K562 (cell line): ENCODE data around the gene LYZL6. TPM values are rescaled to one million over a fixed set of nuclear protein-coding genes. Genes with fewer than 3 reads are reported as not detected.
A peak's percentile ranks its signal among the peaks of the same experiment; 100 is the strongest.

Experiments used
- ATAC-seq: fragments of 200-7000 bp; cut with Tn5 transposase; 3 replicates; pipeline ENCODE4 v1.9.1; 2020; ENCODE audit warnings: moderate library complexity
- BruUV-seq: library from RNA; stranded (reverse); fragments of 400-500 nt; replicated peaks from 2 replicates; lab custom pipeline; 2021; lab: Mats Ljungman, UMichigan
- CTCF ChIA-PET: fragments of 300-600 bp; formaldehyde crosslinking; extraction: SDS; loops from one replicate; lab custom pipeline; 2021; ENCODE audit warnings: low intra/inter-chr PET ratio; lab: Yijun Ruan, JAX
- POLR2A ChIA-PET: fragments of 300-600, 350-650 bp; sonication (Branson Sonifier 250); formaldehyde crosslinking; extraction: SDS; loops from one replicate; lab custom pipeline; 2021; ENCODE audit warnings: antibody characterized with exemption, inconsistent platforms; lab: Yijun Ruan, JAX
- DNase-seq, 4 experiments: peaks; one replicate each; pipeline versions ENCODE4 v3.0.0 to v3.0.0-alpha.2; 2011 to 2018; ENCODE audit warnings: low spot score in 3 of 4, mixed read lengths in 3 of 4; ENCODE audit errors: extremely low read depth in 1 of 4
- FAIRE-seq: peaks from 2 replicates; lab custom pipeline; 2011; peaks lifted over from hg19 to GRCh38; lab: Jason Lieb, UNC
- H2AFZ ChIP-seq: 2 replicates; pipeline ENCODE4 v1.6.0; 2011; ENCODE audit warnings: low read depth, low read length, control low read depth, inconsistent platforms
- H3K27ac ChIP-seq: fragments of 200-600 bp; 3 replicates; pipeline ENCODE4 v1.8.0; 2011; ENCODE audit warnings: low read depth, mild to moderate bottlenecking, control low read depth, inconsistent platforms, low read length, moderate library complexity, mixed read lengths; ENCODE audit errors: extremely low read depth
- H3K27me3 ChIP-seq, 2 experiments: fragments of 300-600 bp in 1 of 2; 2 replicates in 1 of 2; 3 replicates in 1 of 2; pipeline versions ENCODE4 v1.6.0 to v1.8.0; 2011; ENCODE audit warnings: inconsistent platforms in 2 of 2, low read length in 2 of 2, mild to moderate bottlenecking in 1 of 2, mixed read lengths in 1 of 2, moderate library complexity in 1 of 2; ENCODE audit not compliant: control insufficient read depth in 2 of 2, insufficient read depth in 2 of 2
- H3K36me3 ChIP-seq: fragments of 300-600 bp; 3 replicates; pipeline ENCODE4 v1.8.0; 2011; ENCODE audit warnings: mild to moderate bottlenecking, low read length, inconsistent platforms; ENCODE audit not compliant: control insufficient read depth, insufficient read depth
- H3K4me1 ChIP-seq, 2 experiments: fragments of 200-600 bp in 1 of 2; replicated peaks in 1 of 2; 2 replicates in 1 of 2; 3 replicates in 1 of 2; pipeline versions ENCODE4 v1.5.1 to v1.8.0; 2011; ENCODE audit warnings: inconsistent platforms in 2 of 2, low read length in 2 of 2, mild to moderate bottlenecking in 1 of 2, mixed read lengths in 1 of 2, moderate library complexity in 1 of 2; ENCODE audit not compliant: control insufficient read depth in 2 of 2, insufficient read depth in 2 of 2
- H3K4me2 ChIP-seq: 2 replicates; pipeline ENCODE4 v1.6.1; 2011; ENCODE audit warnings: low read length, control low read depth, inconsistent platforms, mixed read lengths; ENCODE audit not compliant: insufficient read depth
- H3K4me3 ChIP-seq: fragments of 200-600 bp; sonication (generic), shearing (Covaris generic); 2 replicates; pipeline ENCODE4 v1.5.1; 2016; ENCODE audit warnings: control low read depth, inconsistent platforms
- H3K79me2 ChIP-seq: fragments of 200-600 bp; 3 replicates; pipeline ENCODE4 v1.8.0; 2011; ENCODE audit warnings: low read length, inconsistent platforms; ENCODE audit not compliant: control insufficient read depth, insufficient read depth
- H3K9ac ChIP-seq, 2 experiments: 2 replicates each; pipeline versions ENCODE4 v1.6.0 to v1.6.1; 2011; ENCODE audit warnings: low read depth in 2 of 2, low read length in 2 of 2, control low read depth in 1 of 2, inconsistent platforms in 1 of 2, mild to moderate bottlenecking in 1 of 2, mixed read lengths in 1 of 2; ENCODE audit not compliant: insufficient read depth in 1 of 2
- H3K9me1 ChIP-seq: one replicate; pipeline ENCODE4 v1.6.0; 2011; ENCODE audit warnings: inconsistent platforms, mild to moderate bottlenecking, low read length, moderate library complexity; ENCODE audit not compliant: control insufficient read depth, insufficient read depth
- H3K9me3 ChIP-seq: replicated peaks from 2 replicates; pipeline ENCODE4 v1.5.1; 2011; ENCODE audit warnings: low read depth, low read length, inconsistent platforms; ENCODE audit not compliant: control insufficient read depth, insufficient read depth
- H4K20me1 ChIP-seq: replicated peaks from 2 replicates; pipeline ENCODE4 v1.6.1; 2011; ENCODE audit warnings: low read length, inconsistent platforms, mixed read lengths; ENCODE audit not compliant: control insufficient read depth, insufficient read depth
- HDAC6 ChIP-seq: IDR thresholded peaks from 2 replicates; pipeline ENCODE4 v1.6.1; 2012; ENCODE audit warnings: low read depth, mild to moderate bottlenecking, control low read depth, inconsistent platforms, low read length, moderate library complexity
- NELFE ChIP-seq: IDR thresholded peaks from 2 replicates; pipeline ENCODE4 v1.6.1; 2011; ENCODE audit warnings: mild to moderate bottlenecking; ENCODE audit not compliant: insufficient read depth, insufficient read length
- PCBP1 ChIP-seq: fragments of 200-400 bp; formaldehyde crosslinking; IDR thresholded peaks from 2 replicates; pipeline ENCODE4 v1.6.1; 2018; ENCODE audit warnings: mild to moderate bottlenecking, low read depth, low read length; ENCODE audit not compliant: poor library complexity, severe bottlenecking
- POLR3A ChIP-seq: IDR thresholded peaks from 2 replicates; pipeline ENCODE4 v1.6.1; 2011; ENCODE audit warnings: borderline replicate concordance, mild to moderate bottlenecking, moderate library complexity; ENCODE audit not compliant: insufficient read length, insufficient read depth; ENCODE audit errors: extremely low read depth
- RAD21 ChIP-seq, 2 experiments: fragments of 250-450 bp in 1 of 2; fragments of 450-650 bp in 1 of 2; sonication (Bioruptor Pico) in 1 of 2; formaldehyde crosslinking in 1 of 2; IDR thresholded peaks in 1 of 2; conservative IDR thresholded peaks in 1 of 2; 2 replicates each; pipeline versions ENCODE4 v1.4.0 to v1.8.0; 2020 to 2022; ENCODE audit warnings: mild to moderate bottlenecking in 2 of 2, moderate library complexity in 1 of 2
- RFX7 ChIP-seq: fragments of 250-450 bp; sonication (Bioruptor Pico); IDR thresholded peaks from 2 replicates; pipeline ENCODE4 v1.5.1; 2021; ENCODE audit warnings: mild to moderate bottlenecking
- TAF7 ChIP-seq: fragments of 450-650 bp; IDR thresholded peaks from 2 replicates; pipeline ENCODE4 v1.6.1; 2016; ENCODE audit warnings: missing genetic modification characterization, missing compliant biosample characterization
- TEAD1 ChIP-seq, 2 experiments: fragments of 450-650 bp in 1 of 2; sonication (generic) in 1 of 2; formaldehyde crosslinking; IDR thresholded peaks; 2 replicates each; pipeline versions ENCODE4 v1.4.0 to v1.8.0; 2020 to 2022; ENCODE audit warnings: mild to moderate bottlenecking in 2 of 2, missing genetic modification reagents in 1 of 2
- ZNF133 ChIP-seq: fragments of 250-450 bp; sonication (Bioruptor Pico); IDR thresholded peaks from 2 replicates; pipeline ENCODE4 v1.4.0; 2020; ENCODE audit warnings: mild to moderate bottlenecking
- ZNF639 ChIP-seq, 2 experiments: fragments of 200-800 bp in 1 of 2; sonication (Bioruptor generic) in 1 of 2; sonication (generic) in 1 of 2; formaldehyde crosslinking in 1 of 2; IDR thresholded peaks in 1 of 2; conservative IDR thresholded peaks in 1 of 2; 2 replicates each; pipeline versions ENCODE4 v1.5.0 to v1.6.1; 2016 to 2020; ENCODE audit warnings: missing compliant biosample characterization in 1 of 2, missing genetic modification characterization in 1 of 2, missing genetic modification reagents in 1 of 2
- ZNF717 ChIP-seq: fragments of 250-450 bp; sonication (Bioruptor Pico); IDR thresholded peaks from 2 replicates; pipeline ENCODE4 v1.5.0; 2021
- WGBS: fragments of 100-300 bp; shearing (Covaris generic); methylation state at CpG from one replicate; pipeline ENCODE4 v1.1.6; 2016; ENCODE audit warnings: low coverage, mixed read lengths; ENCODE audit not compliant: insufficient coverage; ENCODE audit errors: missing lambda C conversion rate; 5-methylcytosine and 5-hydroxymethylcytosine counted together
- in situ Hi-C: fragments of 300-500 bp; cut with MboI; formaldehyde crosslinking; loops from 4 replicates; pipeline ENCODE4 v1.15.0; 2018; ENCODE audit warnings: inconsistent platforms, mixed read lengths
- intact Hi-C: fragments of 100-400 bp; cut with micrococcal nuclease; formaldehyde crosslinking; loops from 2 replicates; pipeline ENCODE4 v1.14.2; 2022
- polyA plus RNA-seq, 8 experiments: library from polyadenylated mRNA; depleted of rRNA in 4 of 8; stranded (reverse) in 5 of 8; unstranded in 3 of 8; fragments of >200 nt; fragmentation: Nextera tagmentation in 2 of 8; fragmentation: Illumina TruSeq in 1 of 8; extraction: Ambion mirVana in 2 of 8; extraction: Trizol in 1 of 8; gene quantifications; 2 replicates each; pipeline versions ENCODE4 v1.2.1 to v1.2.3, GENCODE V29; 2011 to 2014; ENCODE audit warnings: inconsistent platforms in 1 of 8, missing spikeins in 1 of 8
- total RNA-seq, 7 experiments: library from RNA; depleted of rRNA in 6 of 7; stranded (reverse); fragments of >200 nt in 6 of 7; fragmentation: Illumina TruSeq in 2 of 7; extraction: Trizol in 2 of 7; gene quantifications; 2 replicates each; pipeline versions ENCODE4 v1.2.1 to v1.2.3, GENCODE V29; 2011 to 2021; ENCODE audit warnings: low replicate concordance in 1 of 7
- TF ChIP-seq, protein P1 (sequence below), 3 experiments: IDR thresholded peaks in 2 of 3; conservative IDR thresholded peaks in 1 of 3; 2 replicates each; pipeline ENCODE4 v1.5.1; 2011 to 2012; ENCODE audit warnings: low read length in 3 of 3, mild to moderate bottlenecking in 3 of 3, control low read depth in 2 of 3, improper control_type of control experiment in 1 of 3, inconsistent platforms in 1 of 3, low read depth in 1 of 3, mixed read lengths in 1 of 3, moderate library complexity in 1 of 3; ENCODE audit not compliant: insufficient read depth in 2 of 3
- TF ChIP-seq, protein P2 (sequence below): sonication (generic); formaldehyde crosslinking; IDR thresholded peaks from 2 replicates; pipeline ENCODE4 v1.8.0; 2023; ENCODE audit warnings: mild to moderate bottlenecking, missing genetic modification reagents

Gene LYZL6
- total and polyA plus RNA-seq, 9 of the 15 experiments (the other 6 are each of a cell fraction or from before 2014, with no cell fraction given): not detected

GRCh38 chr17:35981908-35982330, 38.4 kb upstream of the LYZL6 start:
- Histone ChIP-seq H3K9me3 (no peaks in the 10 kb centered on the region), H3K27ac (no peak overlapping the region), H3K9ac (no peak overlapping the region), H3K79me2 (no peaks in the 10 kb centered on the region), H3K4me3 (no peak overlapping the region), H3K4me2 (no peak overlapping the region), H3K27me3 (peaks cover 12 to 50% of the 10 kb centered on the region in 2 experiments; a peak in 4 of 5 replicates), H2AFZ (no peak overlapping the region), H4K20me1 (no peaks in the 10 kb centered on the region; the same call in 1 of the 2 replicates), H3K4me1 (no peaks in the 10 kb centered on the region), H3K36me3 (no peaks in the 10 kb centered on the region), H3K9me1 (no peaks in the 10 kb centered on the region)
- intact Hi-C loops: no loop called here
- ATAC-seq (peak; percentile 69; the same call in 2 of the 3 replicates), DNase-seq (peak in 1 of 4 experiments; percentile 14), FAIRE-seq (no peak)
- POLR2A ChIA-PET: interaction anchor here (2.0 kb wide), 1 partner anchor 12 kb away, joined by 5 read pairs; no protein-coding TSS in a partner anchor
- no TSS peak for BruUV-seq
- TF ChIP-seq RAD21 (CRISPR knock-in tag; conservative IDR thresholded peaks at IDR 0.05 in 1 of 2, IDR thresholded peaks at IDR 0.05 in 1 of 2) (0 out of 4 replicates have a peak, but pooled peaks of 1 of the 2 experiments have one; percentile 17), HDAC6 (no peak), ZNF639 (CRISPR knock-in tag; conservative IDR thresholded peaks at IDR 0.05 in 1 of 2, IDR thresholded peaks at IDR 0.05 in 1 of 2) (no peak), TEAD1 (CRISPR knock-in tag; IDR thresholded peaks at IDR 0.05) (no peak), ZNF133 (CRISPR knock-in tag) (no peak), ZNF717 (no peak), TAF7 (tag) (no peak), POLR3A (no peak), RFX7 (CRISPR knock-in tag) (no peak), NELFE (no peak), PCBP1 (no peak)
- TF ChIP-seq, protein P1, sequence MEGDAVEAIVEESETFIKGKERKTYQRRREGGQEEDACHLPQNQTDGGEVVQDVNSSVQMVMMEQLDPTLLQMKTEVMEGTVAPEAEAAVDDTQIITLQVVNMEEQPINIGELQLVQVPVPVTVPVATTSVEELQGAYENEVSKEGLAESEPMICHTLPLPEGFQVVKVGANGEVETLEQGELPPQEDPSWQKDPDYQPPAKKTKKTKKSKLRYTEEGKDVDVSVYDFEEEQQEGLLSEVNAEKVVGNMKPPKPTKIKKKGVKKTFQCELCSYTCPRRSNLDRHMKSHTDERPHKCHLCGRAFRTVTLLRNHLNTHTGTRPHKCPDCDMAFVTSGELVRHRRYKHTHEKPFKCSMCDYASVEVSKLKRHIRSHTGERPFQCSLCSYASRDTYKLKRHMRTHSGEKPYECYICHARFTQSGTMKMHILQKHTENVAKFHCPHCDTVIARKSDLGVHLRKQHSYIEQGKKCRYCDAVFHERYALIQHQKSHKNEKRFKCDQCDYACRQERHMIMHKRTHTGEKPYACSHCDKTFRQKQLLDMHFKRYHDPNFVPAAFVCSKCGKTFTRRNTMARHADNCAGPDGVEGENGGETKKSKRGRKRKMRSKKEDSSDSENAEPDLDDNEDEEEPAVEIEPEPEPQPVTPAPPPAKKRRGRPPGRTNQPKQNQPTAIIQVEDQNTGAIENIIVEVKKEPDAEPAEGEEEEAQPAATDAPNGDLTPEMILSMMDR (IDR thresholded peaks at IDR 0.05 in 2 of 3, conservative IDR thresholded peaks at IDR 0.05 in 1 of 3; ENCODE audit: insufficient read depth in 2 of 3, low read depth in 1 of 3, low read length in 3 of 3): peak; percentile 40 to 45 (median 42); a peak in 5 of 6 replicates
- TF ChIP-seq, protein P2, sequence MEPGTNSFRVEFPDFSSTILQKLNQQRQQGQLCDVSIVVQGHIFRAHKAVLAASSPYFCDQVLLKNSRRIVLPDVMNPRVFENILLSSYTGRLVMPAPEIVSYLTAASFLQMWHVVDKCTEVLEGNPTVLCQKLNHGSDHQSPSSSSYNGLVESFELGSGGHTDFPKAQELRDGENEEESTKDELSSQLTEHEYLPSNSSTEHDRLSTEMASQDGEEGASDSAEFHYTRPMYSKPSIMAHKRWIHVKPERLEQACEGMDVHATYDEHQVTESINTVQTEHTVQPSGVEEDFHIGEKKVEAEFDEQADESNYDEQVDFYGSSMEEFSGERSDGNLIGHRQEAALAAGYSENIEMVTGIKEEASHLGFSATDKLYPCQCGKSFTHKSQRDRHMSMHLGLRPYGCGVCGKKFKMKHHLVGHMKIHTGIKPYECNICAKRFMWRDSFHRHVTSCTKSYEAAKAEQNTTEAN: no peak
- in situ Hi-C loops: no loop called here
- CTCF ChIA-PET: no interaction called here
- WGBS: 0% methylated on average over 4 of the region's 4 CpGs
